A673 (cell line): Measurements from ENCODE around the gene RRAS2. TPM values are rescaled to one million over a fixed set of nuclear protein-coding genes. Genes with fewer than 3 reads are reported as not detected.

Source experiments
- BruUV-seq: library from RNA; stranded (reverse); fragments of 400-500 nt; replicated peaks from 2 replicates; lab custom pipeline; 2021; lab: Mats Ljungman, UMichigan
- CTCF ChIA-PET: fragments of 300-600 bp; sonication (Branson Sonifier 250); formaldehyde crosslinking; loops from one replicate; lab custom pipeline; 2022; ENCODE audit warnings: antibody characterized with exemption; lab: Charles Lee
- POLR2A ChIA-PET: fragments of 300-600 bp; sonication (Branson Sonifier 250); formaldehyde crosslinking; loops from one replicate; lab custom pipeline; 2022; ENCODE audit warnings: antibody characterized with exemption; ENCODE audit not compliant: low non-redundant PET; lab: Charles Lee
- DNase-seq: peaks from one replicate; pipeline ENCODE4 v3.0.0-alpha.2; 2015; ENCODE audit warnings: low spot score
- H3K27ac ChIP-seq: fragments of 200-600 bp; sonication (generic); 2 replicates; pipeline ENCODE4 v1.5.1; 2016; ENCODE audit warnings: mixed run types, low read depth, mild to moderate bottlenecking, mixed read lengths, antibody characterized with exemption, low read length; ENCODE audit not compliant: poor library complexity, severe bottlenecking
- H3K27me3 ChIP-seq: fragments of 200-600 bp; sonication (generic); replicated peaks from 2 replicates; pipeline ENCODE4 v1.6.1; 2017; ENCODE audit warnings: mixed run types, low read depth, mild to moderate bottlenecking, mixed read lengths, antibody characterized with exemption, low read length; ENCODE audit not compliant: insufficient read depth, poor library complexity
- H3K36me3 ChIP-seq: fragments of 200-600 bp; sonication (generic); 2 replicates; pipeline ENCODE4 v1.6.1; 2016; ENCODE audit warnings: mixed run types, mild to moderate bottlenecking, mixed read lengths, antibody characterized with exemption, low read length; ENCODE audit not compliant: insufficient read depth, poor library complexity, severe bottlenecking
- H3K4me1 ChIP-seq: fragments of 200-600 bp; sonication (generic); 2 replicates; pipeline ENCODE4 v1.6.1; 2017; ENCODE audit warnings: mixed run types, mild to moderate bottlenecking, mixed read lengths, antibody characterized with exemption, low read length; ENCODE audit not compliant: insufficient read depth, poor library complexity, severe bottlenecking
- H3K4me3 ChIP-seq: fragments of 200-600 bp; sonication (generic); 2 replicates; pipeline ENCODE4 v1.5.1; 2016; ENCODE audit warnings: low read depth, mixed run types, mild to moderate bottlenecking, mixed read lengths, low read length; ENCODE audit not compliant: poor library complexity, severe bottlenecking
- H3K9me3 ChIP-seq: fragments of 200-600 bp; sonication (generic); 2 replicates; pipeline ENCODE4 v1.6.1; 2016; ENCODE audit warnings: mixed run types, low read depth, mild to moderate bottlenecking, mixed read lengths, antibody characterized with exemption, low read length; ENCODE audit not compliant: poor library complexity, severe bottlenecking
- EZH2 ChIP-seq: fragments of 200-600 bp; sonication (generic); IDR thresholded peaks from 2 replicates; pipeline ENCODE4 v1.6.1; 2017; ENCODE audit warnings: borderline replicate concordance, low read depth, mild to moderate bottlenecking, mixed read lengths, antibody characterized with exemption, low read length; ENCODE audit not compliant: poor library complexity, severe bottlenecking
- intact Hi-C: fragments of 100-400 bp; cut with micrococcal nuclease; formaldehyde crosslinking; loops from one replicate; pipeline ENCODE4 v1.10.0; 2022; ENCODE audit not compliant: unreplicated experiment
- total RNA-seq: library from RNA; stranded (reverse); gene quantifications from 2 replicates; pipeline ENCODE4 v1.2.3, GENCODE V29; 2021
- TF ChIP-seq, protein P1 (sequence below): fragments of 300-800, 200-600 bp; sonication (generic); conservative IDR thresholded peaks from 2 replicates; pipeline ENCODE4 v1.5.1; 2017; ENCODE audit warnings: low read depth, mild to moderate bottlenecking, antibody characterized with exemption, low read length, moderate library complexity, mixed read lengths

Gene RRAS2
- total RNA-seq, 1 experiment from 2014 or later: 23.3 TPM

DNA sequence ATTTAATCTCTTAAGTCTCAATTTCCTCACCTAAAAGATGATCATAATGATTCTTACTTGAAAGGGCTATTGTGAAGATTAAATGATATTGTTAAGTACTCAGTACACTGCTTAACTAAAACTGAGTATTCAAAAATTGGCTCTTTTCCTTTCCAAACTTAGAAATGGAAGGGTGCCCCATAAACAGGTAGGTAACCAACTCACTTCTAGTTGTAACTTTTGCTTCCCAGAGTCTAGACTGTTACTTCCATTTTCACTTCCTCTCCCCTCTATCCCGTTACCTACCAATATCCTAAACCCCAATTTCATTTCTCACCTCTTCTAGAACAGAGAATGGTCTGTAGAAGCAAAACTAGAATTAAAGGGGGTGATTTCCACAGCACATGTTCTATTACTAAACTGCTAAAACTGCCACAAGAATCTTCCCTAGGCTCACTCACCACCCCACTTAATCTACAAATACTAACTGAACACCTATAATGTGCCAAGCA is 50.0 kb downstream of the RRAS2 start:
- POLR2A ChIA-PET: no interaction called here

DNA sequence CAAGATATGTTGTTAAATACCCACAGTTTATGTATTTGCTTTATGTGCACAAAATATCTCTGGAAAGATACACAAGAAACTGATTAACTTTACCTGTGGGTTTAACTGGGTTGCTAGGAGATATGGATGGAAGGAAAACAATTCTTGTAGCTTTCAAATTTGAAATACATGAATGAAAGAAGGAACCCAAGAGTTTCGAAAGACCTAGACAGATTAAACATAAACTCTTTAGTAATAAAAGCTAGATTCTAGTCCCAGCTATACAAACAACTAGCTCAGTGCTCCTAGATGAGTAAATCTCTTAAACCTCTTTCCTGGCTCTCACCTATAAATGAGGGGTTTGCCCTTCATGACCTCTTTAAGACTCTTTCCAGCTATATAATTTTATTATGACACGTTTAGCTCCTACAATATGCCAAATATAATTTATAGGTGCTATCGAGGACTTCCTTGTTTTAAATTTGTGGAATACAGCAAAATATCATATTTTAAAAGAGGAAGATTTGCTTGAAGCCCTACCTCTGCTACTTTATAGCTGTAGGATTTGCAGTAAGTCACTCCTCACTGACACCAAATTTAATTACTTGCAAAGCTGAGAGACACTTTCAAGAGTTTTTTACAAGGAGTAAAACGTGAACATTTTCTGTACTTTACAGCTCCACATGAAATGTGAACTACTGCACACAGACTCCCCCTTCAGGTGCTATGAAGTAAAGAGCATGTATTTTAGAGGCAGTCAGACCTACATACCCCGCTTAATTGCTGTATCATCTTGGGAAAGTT is 50.7 kb downstream of the RRAS2 start:
- CTCF ChIA-PET: interaction anchor here (0.7 to 1.0 kb wide), 2 partner anchors 17 to 111 kb away, joined by 4 to 5 read pairs; no protein-coding TSS in a partner anchor
- DNase-seq: peak; percentile 67
- Histone ChIP-seq H3K9me3 (no peaks in the 10 kb centered on the region), H3K36me3 (no peaks in the 10 kb centered on the region), H3K27me3 (no peaks in the 10 kb centered on the region), H3K27ac (no peak overlapping the region), H3K4me3 (no peak overlapping the region), H3K4me1 (peaks cover 30% of the 10 kb centered on the region)
- TF ChIP-seq EZH2: no peak
- TF ChIP-seq, protein P1, sequence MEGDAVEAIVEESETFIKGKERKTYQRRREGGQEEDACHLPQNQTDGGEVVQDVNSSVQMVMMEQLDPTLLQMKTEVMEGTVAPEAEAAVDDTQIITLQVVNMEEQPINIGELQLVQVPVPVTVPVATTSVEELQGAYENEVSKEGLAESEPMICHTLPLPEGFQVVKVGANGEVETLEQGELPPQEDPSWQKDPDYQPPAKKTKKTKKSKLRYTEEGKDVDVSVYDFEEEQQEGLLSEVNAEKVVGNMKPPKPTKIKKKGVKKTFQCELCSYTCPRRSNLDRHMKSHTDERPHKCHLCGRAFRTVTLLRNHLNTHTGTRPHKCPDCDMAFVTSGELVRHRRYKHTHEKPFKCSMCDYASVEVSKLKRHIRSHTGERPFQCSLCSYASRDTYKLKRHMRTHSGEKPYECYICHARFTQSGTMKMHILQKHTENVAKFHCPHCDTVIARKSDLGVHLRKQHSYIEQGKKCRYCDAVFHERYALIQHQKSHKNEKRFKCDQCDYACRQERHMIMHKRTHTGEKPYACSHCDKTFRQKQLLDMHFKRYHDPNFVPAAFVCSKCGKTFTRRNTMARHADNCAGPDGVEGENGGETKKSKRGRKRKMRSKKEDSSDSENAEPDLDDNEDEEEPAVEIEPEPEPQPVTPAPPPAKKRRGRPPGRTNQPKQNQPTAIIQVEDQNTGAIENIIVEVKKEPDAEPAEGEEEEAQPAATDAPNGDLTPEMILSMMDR: peak; percentile 67
- intact Hi-C loops: no loop called here
- no TSS peak for BruUV-seq
- POLR2A ChIA-PET: no interaction called here

More for the DNA sequence above, 50.0 kb downstream of the RRAS2 start:
- Histone ChIP-seq H3K27ac (no peak overlapping the region), H3K4me1 (peaks cover 30% of the 10 kb centered on the region), H3K9me3 (no peaks in the 10 kb centered on the region), H3K4me3 (no peak overlapping the region), H3K36me3 (no peaks in the 10 kb centered on the region), H3K27me3 (no peaks in the 10 kb centered on the region)
- DNase-seq: no peak
- TF ChIP-seq EZH2: no peak
- TF ChIP-seq, protein P1: no peak
- no TSS peak for BruUV-seq
- CTCF ChIA-PET: interaction anchor here (0.7 to 1.0 kb wide), 2 partner anchors 16 to 110 kb away, joined by 4 to 5 read pairs; no protein-coding TSS in a partner anchor
- intact Hi-C loops: no loop called here

DNA sequence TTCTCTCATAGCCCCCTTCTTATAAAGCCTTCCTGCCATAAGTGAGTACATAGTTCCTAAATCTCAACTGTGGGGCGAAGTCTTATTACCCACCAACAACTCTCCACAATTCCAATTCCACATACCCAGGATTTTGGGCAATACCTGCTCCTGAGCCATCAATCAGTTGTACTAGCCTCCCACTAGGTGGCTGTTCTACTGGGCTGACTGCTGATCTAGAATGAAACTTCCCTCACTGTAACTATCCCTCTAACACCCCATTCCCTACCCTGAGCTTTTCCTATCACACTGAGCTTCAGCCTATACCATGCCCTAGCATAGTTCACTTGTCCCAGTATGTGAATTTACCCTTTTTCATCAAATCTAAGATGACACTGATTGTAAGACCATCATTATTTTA is 52.5 kb downstream of the RRAS2 start:
- Histone ChIP-seq H3K27ac (no peak overlapping the region), H3K9me3 (no peaks in the 10 kb centered on the region), H3K4me3 (no peak overlapping the region), H3K4me1 (peaks cover 30% of the 10 kb centered on the region), H3K36me3 (no peaks in the 10 kb centered on the region), H3K27me3 (no peaks in the 10 kb centered on the region)
- intact Hi-C loops: no loop called here
- no peak for DNase-seq
- ChIA-PET CTCF (interaction anchor here (0.7 kb wide), 1 partner anchor 182 kb away, joined by 3 read pairs; no protein-coding TSS in a partner anchor), POLR2A (no interaction called here)
- no peak for TF ChIP-seq EZH2
- TF ChIP-seq, protein P1: no peak
- no TSS peak for BruUV-seq
